OCI-LY7 (cell line): Measurements from ENCODE around the gene RPL18. TPM values are rescaled to one million over a fixed set of nuclear protein-coding genes. Genes with fewer than 3 reads are reported as not detected.

Experiments used
- BruUV-seq: library from RNA; stranded (reverse); fragments of 400-500 nt; replicated peaks from 2 replicates; lab custom pipeline; 2021; lab: Mats Ljungman, UMichigan
- CTCF ChIA-PET: fragments of 300-600 bp; sonication (Branson Sonifier 250); formaldehyde crosslinking; loops from one replicate; lab custom pipeline; 2022; ENCODE audit warnings: antibody characterized with exemption; ENCODE audit not compliant: unreplicated experiment; lab: Charles Lee
- POLR2A ChIA-PET: fragments of 300-600 bp; sonication (Branson Sonifier 250); formaldehyde crosslinking; loops from one replicate; lab custom pipeline; 2022; ENCODE audit warnings: antibody characterized with exemption; lab: Charles Lee
- DNase-seq: peaks from one replicate; pipeline ENCODE4 v3.0.0-alpha.2; 2015; ENCODE audit warnings: low spot score
- H2AFZ ChIP-seq: fragments of 200-600 bp; sonication (generic), shearing (Covaris generic); 2 replicates; pipeline ENCODE4 v1.6.1; 2014; ENCODE audit warnings: mild to moderate bottlenecking, antibody characterized with exemption, low read length, moderate library complexity
- H3K27ac ChIP-seq: fragments of 200-600 bp; sonication (generic); 2 replicates; pipeline ENCODE4 v1.5.1; 2014; ENCODE audit warnings: mixed run types, low read depth, mild to moderate bottlenecking, moderate library complexity, low read length, inconsistent platforms; ENCODE audit not compliant: poor library complexity, severe bottlenecking
- H3K36me3 ChIP-seq: fragments of 200-600 bp; sonication (generic); 2 replicates; pipeline ENCODE4 v1.6.1; 2014; ENCODE audit warnings: mild to moderate bottlenecking, antibody characterized with exemption, low read length, moderate library complexity, mixed read lengths; ENCODE audit not compliant: insufficient read depth
- H3K4me1 ChIP-seq: fragments of 200-600 bp; sonication (generic); 2 replicates; pipeline ENCODE4 v1.5.1; 2014; ENCODE audit warnings: mild to moderate bottlenecking, low read length; ENCODE audit not compliant: insufficient read depth, poor library complexity, severe bottlenecking
- H3K4me2 ChIP-seq: fragments of 200-600 bp; sonication (generic); 2 replicates; pipeline ENCODE4 v1.6.1; 2014; ENCODE audit warnings: mild to moderate bottlenecking, low read length
- H3K4me3 ChIP-seq: fragments of 200-600 bp; sonication (generic); 2 replicates; pipeline ENCODE4 v1.5.1; 2014; ENCODE audit warnings: mild to moderate bottlenecking, low read depth, low read length; ENCODE audit not compliant: poor library complexity, severe bottlenecking
- H3K79me2 ChIP-seq: fragments of 200-600 bp; sonication (generic); 2 replicates; pipeline ENCODE4 v1.6.1; 2016; ENCODE audit warnings: low read depth, mild to moderate bottlenecking, low read length, moderate library complexity, mixed read lengths; ENCODE audit not compliant: insufficient read depth
- H3K9me2 ChIP-seq: fragments of 200-600 bp; sonication (generic); 2 replicates; pipeline ENCODE4 v1.6.1; 2016; ENCODE audit warnings: mild to moderate bottlenecking, low read length, mixed read lengths; ENCODE audit not compliant: insufficient read depth
- H3K9me3 ChIP-seq: fragments of 200-600 bp; sonication (generic); 2 replicates; pipeline ENCODE4 v1.6.1; 2014; ENCODE audit warnings: mild to moderate bottlenecking, mixed run types, low read length, mixed read lengths
- H4K20me1 ChIP-seq: fragments of 200-600 bp; sonication (generic); 2 replicates; pipeline ENCODE4 v1.6.1; 2014; ENCODE audit warnings: mild to moderate bottlenecking, antibody characterized with exemption, low read length, moderate library complexity, mixed read lengths; ENCODE audit not compliant: insufficient read depth
- EZH2phosphoT487 ChIP-seq: fragments of 200-600 bp; sonication (generic); IDR thresholded peaks from 2 replicates; pipeline ENCODE4 v1.6.1; 2018; ENCODE audit warnings: low read depth, borderline replicate concordance, mild to moderate bottlenecking, mixed run types, antibody characterized with exemption, low read length, moderate library complexity, mixed read lengths
- intact Hi-C: fragments of 100-400 bp; cut with micrococcal nuclease; formaldehyde crosslinking; loops from one replicate; pipeline ENCODE4 v1.10.0; 2022; ENCODE audit not compliant: unreplicated experiment
- total RNA-seq, 2 experiments: library from RNA; depleted of rRNA in 1 of 2; stranded (reverse); fragments of >200 nt in 1 of 2; shearing (Covaris generic) in 1 of 2; gene quantifications; 2 replicates each; pipeline ENCODE4 v1.2.3, GENCODE V29; 2014 to 2022
- TF ChIP-seq, protein P1 (sequence below): fragments of 200-600 bp; sonication (generic); conservative IDR thresholded peaks from 2 replicates; pipeline ENCODE4 v1.5.1; 2014; ENCODE audit warnings: mild to moderate bottlenecking, antibody characterized with exemption, low read length, moderate library complexity, mixed read lengths

RPL18 gene
- total RNA-seq, 2 experiments from 2014 or later = 1,333 to 5,064 TPM

DNA sequence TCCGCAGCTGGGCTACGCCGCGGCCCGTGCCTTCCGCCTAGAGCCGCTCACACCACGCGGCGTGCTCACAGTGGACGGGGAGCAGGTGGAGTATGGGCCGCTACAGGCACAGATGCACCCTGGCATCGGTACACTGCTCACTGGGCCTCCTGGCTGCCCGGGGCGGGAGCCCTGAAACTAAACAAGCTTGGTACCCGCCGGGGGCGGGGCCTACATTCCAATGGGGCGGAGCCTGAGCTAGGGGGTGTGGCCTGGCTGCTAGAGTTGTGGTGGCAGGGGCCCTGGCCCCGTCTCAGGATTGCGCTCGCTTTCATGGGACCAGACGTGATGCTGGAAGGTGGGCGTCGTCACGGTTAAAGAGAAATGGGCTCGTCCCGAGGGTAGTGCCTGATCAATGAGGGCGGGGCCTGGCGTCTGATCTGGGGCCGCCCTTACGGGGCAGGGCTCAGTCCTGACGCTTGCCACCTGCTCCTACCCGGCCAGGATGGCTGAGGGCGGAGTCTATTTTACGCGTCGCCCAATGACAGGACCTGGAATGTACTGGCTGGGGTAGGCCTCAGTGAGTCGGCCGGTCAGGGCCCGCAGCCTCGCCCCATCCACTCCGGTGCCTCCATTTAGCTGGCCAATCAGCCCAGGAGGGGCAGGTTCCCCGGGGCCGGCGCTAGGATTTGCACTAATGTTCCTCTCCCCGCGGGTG lies 10.8 kb upstream of the RPL18 start:
- BruUV-seq = no TSS peak
- Histone ChIP-seq H3K79me2 (no peaks in the 10 kb centered on the region; the same call in 1 of the 2 replicates), H3K4me1 (peaks cover 22% of the 10 kb centered on the region), H3K9me2 (no peaks in the 10 kb centered on the region), H3K4me2 (no peak overlapping the region), H3K9me3 (no peaks in the 10 kb centered on the region), H4K20me1 (no peaks in the 10 kb centered on the region), H2AFZ (no peak overlapping the region), H3K4me3 (no peak overlapping the region), H3K36me3 (peaks cover 30% of the 10 kb centered on the region; the same call in 1 of the 2 replicates), H3K27ac (no peak overlapping the region)
- TF ChIP-seq EZH2phosphoT487 = no peak
- TF ChIP-seq, protein P1, sequence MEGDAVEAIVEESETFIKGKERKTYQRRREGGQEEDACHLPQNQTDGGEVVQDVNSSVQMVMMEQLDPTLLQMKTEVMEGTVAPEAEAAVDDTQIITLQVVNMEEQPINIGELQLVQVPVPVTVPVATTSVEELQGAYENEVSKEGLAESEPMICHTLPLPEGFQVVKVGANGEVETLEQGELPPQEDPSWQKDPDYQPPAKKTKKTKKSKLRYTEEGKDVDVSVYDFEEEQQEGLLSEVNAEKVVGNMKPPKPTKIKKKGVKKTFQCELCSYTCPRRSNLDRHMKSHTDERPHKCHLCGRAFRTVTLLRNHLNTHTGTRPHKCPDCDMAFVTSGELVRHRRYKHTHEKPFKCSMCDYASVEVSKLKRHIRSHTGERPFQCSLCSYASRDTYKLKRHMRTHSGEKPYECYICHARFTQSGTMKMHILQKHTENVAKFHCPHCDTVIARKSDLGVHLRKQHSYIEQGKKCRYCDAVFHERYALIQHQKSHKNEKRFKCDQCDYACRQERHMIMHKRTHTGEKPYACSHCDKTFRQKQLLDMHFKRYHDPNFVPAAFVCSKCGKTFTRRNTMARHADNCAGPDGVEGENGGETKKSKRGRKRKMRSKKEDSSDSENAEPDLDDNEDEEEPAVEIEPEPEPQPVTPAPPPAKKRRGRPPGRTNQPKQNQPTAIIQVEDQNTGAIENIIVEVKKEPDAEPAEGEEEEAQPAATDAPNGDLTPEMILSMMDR = no peak
- intact Hi-C loops = loop anchor here (10.0 kb wide), 1 partner anchor 865 kb away; the partner anchor contains the start of gene RPS11
- ChIA-PET POLR2A (no interaction called here), CTCF (no interaction called here)
- no peak for DNase-seq

DNA sequence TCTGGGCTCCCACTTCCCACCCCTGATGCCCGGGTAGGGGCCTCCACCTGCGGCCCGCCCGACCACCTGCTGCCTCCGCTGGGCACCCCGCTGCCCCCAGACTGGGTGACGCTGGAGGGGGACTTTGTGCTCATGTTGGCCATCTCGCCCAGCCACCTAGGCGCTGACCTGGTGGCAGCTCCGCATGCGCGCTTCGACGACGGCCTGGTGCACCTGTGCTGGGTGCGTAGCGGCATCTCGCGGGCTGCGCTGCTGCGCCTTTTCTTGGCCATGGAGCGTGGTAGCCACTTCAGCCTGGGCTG lies 10.3 kb upstream of the RPL18 start:
- ChIA-PET CTCF (no interaction called here), POLR2A (no interaction called here)
- no peak overlapping the region for H3K27ac ChIP-seq
- intact Hi-C loops = no loop called here
- no peaks in the 10 kb centered on the region for H3K79me2 ChIP-seq
- no peak overlapping the region for H2AFZ ChIP-seq
- BruUV-seq = no TSS peak
- no peaks in the 10 kb centered on the region for H4K20me1 ChIP-seq
- no peaks in the 10 kb centered on the region for H3K9me2 ChIP-seq
- H3K36me3 ChIP-seq = peaks cover 30% of the 10 kb centered on the region; the same call in 1 of the 2 replicates
- no peak overlapping the region for H3K4me3 ChIP-seq
- TF ChIP-seq EZH2phosphoT487 = no peak
- TF ChIP-seq, protein P1 = no peak
- no peak overlapping the region for H3K4me2 ChIP-seq
- H3K4me1 ChIP-seq = peaks cover 22% of the 10 kb centered on the region
- DNase-seq = no peak
- no peaks in the 10 kb centered on the region for H3K9me3 ChIP-seq
